HG02759 (cell line): ENCODE data around the gene CLCN2.
A peak's percentile ranks its signal among the peaks of the same experiment; 100 is the strongest.
"Not testable (repeated sequence)": the region's sequence is repeated elsewhere in the genome, so short reads cannot be mapped to it uniquely, and the experiment has no call there.

ENCODE experiments used
- ATAC-seq: cut with Tn5 transposase; IDR thresholded peaks from one replicate; pipeline ENCODE4 v1.9.1; 2021; ENCODE audit warnings: mild to moderate bottlenecking, moderate library complexity; ENCODE audit not compliant: unreplicated experiment

CLCN2 gene

DNA sequence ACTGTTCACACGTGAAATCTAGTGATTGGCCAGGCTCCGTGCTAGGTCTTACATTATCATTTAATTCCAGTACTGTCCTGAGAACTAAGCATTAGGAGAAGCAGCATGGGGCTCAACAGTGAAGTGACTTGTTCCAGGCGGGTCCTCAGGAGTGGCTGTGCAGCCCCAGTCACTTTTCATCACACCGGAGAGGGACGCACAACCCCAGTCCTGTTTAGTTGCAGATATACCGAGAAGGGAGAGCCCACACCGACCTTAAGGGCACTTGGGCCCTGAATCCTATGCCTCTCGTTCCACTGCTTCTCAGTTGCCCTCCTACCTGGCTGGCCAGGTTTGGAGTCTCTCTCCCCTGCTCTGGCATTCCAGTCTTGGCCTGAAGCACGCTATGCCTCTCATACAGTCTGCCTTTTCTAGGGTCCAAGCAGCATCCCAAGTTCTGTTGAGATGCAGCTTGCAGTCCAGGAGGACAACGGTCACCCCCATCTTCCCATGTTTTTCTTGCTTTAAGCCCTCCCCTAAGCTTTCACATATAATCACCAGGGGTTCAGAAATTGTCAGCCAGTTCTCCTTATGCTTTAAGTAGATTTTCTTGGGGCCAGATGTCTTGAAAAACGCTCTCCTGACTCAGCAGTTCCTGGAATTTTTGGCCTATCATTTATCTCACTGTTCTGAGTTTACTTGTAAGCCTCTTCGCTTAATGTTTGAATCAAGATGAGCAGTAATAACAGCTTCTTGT is 13.9 kb downstream of the CLCN2 start:
- ATAC-seq: no peak

DNA sequence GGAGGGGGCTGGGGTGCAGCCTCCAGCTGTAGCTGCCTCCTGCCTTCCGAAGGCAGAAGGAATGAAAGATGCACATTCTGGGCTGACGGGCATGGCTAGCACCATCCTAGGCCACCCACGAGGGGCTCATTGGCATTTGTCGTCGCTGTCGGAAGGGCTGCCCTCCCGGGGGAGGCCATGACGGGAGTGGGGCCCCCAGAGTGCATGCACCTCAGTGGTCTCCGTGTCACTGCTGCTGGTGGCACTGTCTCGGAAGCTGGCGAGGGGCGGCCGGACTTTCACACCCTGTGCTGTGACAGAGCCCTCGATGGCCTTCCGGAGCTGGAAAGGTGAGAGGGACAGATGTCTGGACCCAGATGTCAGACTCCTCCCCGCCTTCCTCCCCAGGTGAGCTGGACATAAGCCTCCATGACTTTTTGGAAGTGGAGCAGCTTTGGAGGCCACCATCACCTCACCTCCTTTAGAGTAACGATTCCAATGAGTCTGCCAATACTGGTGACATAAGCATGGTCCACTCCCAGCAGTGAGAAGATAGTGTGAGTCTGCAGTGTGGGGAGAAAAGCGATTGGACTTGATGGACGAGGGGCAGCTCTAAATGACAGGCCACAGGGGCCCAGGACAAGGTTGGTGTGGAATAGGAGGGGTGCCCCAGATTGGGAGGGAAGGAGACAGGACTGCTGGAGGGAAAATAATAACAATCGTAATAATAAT is 14.8 kb downstream of the CLCN2 start:
- ATAC-seq: no peak

DNA sequence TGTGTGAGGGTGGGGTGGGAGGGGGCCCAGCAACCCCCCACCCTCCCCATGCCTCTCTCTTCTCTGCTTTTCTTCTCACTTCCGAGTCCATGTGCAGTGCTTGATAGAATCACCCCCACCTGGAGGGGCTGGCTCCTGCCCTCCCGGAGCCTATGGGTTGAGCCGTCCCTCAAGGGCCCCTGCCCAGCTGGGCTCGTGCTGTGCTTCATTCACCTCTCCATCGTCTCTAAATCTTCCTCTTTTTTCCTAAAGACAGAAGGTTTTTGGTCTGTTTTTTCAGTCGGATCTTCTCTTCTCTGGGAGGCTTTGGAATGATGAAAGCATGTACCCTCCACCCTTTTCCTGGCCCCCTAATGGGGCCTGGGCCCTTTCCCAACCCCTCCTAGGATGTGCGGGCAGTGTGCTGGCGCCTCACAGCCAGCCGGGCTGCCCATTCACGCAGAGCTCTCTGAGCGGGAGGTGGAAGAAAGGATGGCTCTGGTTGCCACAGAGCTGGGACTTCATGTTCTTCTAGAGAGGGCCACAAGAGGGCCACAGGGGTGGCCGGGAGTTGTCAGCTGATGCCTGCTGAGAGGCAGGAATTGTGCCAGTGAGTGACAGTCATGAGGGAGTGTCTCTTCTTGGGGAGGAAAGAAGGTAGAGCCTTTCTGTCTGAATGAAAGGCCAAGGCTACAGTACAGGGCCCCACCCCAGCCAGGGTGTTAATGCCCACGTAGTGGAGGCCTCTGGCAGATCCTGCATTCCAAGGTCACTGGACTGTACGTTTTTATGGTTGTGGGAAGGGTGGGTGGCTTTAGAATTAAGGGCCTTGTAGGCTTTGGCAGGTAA is 15.9 kb downstream of the CLCN2 start:
- no peak for ATAC-seq

DNA sequence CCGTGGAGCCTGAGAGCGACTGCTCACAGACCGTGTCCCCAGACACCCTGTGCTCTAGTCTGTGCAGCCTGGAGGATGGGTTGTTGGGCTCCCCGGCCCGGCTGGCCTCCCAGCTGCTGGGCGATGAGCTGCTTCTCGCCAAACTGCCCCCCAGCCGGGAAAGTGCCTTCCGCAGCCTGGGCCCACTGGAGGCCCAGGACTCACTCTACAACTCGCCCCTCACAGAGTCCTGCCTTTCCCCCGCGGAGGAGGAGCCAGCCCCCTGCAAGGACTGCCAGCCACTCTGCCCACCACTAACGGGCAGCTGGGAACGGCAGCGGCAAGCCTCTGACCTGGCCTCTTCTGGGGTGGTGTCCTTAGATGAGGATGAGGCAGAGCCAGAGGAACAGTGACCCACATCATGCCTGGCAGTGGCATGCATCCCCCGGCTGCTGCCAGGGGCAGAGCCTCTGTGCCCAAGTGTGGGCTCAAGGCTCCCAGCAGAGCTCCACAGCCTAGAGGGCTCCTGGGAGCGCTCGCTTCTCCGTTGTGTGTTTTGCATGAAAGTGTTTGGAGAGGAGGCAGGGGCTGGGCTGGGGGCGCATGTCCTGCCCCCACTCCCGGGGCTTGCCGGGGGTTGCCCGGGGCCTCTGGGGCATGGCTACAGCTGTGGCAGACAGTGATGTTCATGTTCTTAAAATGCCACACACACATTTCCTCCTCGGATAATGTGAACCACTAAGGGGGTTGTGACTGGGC is 16.7 kb downstream of the CLCN2 start:
- no peak for ATAC-seq

DNA sequence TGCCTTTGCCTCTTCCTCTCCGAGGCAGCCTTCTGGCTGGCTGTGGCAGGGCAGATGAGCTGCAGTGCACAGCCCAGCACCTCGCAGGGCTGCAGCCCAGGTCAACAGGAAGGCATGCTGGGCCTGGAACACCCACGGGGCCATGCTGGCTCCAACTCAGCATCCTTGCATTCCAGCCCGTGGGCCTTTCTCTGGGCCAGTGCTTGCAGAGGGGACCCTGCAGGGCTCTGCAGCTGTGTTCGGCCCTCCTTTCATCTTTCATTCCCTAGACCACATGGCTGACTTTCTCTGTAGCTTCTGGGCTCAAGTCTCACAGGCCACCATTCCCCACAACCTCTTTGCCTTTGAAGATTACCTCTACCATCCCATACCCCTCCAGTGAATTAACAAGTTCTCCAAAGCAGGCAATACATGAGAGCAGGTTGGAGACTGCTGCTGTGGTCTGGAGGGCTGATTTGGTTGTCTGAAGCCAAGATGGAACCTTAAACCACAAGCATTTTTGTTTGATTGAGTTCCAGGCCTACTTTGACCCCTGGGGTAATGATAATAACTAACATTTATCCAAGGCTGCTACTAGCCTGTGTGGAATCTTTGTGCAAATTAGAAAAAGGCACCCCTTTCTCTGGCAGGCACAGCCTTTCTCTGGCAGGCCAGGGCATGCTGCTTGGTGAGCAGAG is 18.1 kb downstream of the CLCN2 start:
- no peak for ATAC-seq

DNA sequence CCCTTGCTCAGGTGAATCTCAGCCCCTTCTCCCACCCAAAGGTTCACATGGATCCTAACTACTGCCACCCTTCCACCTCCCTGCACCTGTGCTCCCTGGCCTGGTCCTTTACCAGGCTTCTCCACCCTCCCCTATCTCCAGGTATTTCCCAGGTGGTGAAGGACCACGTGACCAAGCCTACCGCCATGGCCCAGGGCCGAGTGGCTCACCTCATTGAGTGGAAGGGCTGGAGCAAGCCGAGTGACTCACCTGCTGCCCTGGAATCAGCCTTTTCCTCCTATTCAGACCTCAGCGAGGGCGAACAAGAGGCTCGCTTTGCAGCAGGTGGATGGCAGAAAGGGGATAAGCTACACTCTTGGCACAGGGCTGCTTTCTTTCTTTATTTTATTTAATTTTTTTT is 19.5 kb downstream of the CLCN2 start:
- ATAC-seq: no peak

DNA sequence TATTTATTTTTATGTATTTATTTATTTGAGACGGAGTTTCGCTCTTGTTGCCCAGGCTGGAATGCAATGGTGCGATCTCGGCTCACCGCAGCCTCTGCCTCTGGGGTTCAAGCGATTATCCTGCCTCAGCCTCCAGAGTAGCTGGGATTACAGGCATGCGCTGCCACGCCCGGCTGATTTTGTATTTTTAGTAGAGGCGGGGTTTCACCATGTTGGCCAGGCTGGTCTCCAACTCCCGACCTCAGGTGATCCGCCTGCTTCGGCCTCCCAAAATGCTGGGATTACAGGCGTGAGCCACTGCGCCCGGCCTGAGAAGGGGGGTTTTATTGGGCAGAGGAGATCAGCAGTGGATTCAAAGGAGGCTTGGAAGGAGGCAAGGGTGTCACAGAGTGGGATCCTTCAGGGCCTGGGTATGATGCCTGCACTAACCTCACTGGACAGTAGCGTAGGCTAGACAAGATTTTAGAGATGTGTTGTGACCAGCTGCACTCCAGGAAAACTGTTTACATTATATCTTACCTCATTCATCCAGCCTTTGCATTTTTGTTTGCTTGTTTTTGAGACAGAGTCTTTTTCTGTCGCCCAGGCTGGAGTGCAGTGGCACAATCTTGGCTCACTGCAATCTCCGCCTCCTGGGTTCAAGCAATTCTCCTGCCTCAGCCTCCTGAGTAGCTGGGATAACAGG is 21.8 kb downstream of the CLCN2 start:
- ATAC-seq: not testable (repeated sequence)

DNA sequence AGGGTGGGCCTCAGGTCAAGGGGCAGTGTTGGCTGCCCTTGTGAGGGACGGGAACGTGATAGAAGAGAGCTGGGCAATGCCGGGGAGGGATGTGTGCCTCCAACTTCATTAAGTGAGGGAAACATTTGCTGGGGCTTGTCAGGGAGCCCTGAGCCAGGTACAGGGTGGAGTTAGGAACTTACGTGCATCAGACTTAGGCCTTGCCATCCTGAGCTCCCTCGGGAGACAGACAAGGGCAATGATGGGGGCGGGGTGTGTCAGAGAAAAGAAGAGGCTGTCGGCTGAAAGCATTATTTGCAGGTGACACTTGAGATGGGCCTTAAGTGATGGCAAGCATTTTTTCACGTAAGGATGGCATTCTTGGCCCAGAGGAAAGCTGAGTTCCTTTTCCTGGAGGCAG is 22.4 kb downstream of the CLCN2 start:
- ATAC-seq: no peak

DNA sequence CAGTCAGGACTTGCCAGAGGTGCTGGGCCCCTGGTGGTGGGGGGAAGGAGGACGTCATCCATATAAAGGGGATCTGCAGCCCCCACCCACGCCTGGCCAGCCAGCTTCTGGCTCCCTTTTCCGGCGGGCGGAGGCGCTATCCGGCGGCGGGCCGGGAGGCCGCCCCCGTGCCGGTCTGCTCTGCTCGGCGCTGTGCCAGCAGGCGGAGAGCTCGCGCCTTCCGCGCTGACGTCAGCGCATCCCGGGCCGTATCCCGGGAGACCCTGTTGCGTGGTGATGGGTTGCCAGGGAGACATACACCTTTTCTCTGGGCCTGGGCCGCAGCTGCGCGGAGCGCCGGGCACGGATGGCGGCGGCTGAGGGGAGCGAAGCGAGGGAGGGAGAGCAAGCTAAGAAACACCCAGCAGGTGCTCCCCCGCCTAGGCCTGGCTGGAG is 22.9 kb downstream of the CLCN2 start:
- ATAC-seq: no peak

DNA sequence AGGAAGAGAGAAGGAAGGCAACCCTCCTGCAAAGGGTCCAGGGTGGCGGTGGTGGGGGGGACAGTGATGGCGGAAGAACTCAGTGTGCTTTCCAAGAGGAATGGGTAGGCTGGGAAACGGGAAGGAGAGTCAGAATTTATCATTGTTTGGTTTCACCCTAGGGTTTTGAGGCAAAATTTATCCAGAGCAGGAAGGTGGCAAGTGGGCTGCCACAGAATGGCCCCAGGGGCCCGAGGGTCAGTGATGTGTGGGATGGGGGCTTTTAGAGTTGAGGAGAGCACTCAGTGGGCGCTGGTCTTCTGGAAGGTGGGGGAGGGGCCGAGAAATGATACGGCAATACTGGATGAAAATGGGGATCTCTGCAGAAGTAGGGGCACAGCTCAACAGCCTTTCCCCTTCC is 23.4 kb downstream of the CLCN2 start:
- ATAC-seq: no peak

DNA sequence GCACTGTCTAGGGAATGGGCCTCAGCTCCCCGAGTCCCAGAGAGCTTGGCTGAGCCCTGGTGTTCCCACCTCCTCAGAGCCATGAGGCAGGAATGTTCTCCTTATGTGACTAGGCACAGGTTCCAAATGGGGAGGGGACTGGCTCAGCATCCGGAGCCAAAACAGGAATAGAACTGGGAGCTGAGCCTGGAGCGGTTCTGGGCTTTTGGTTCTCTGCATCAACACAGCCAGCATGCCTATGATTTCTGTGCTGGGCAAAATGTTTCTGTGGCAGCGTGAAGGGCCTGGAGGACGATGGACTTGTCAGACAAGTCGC is 24.0 kb downstream of the CLCN2 start, which contains the start of gene FAM131A:
TSS of gene FAM131A (plus strand) at position 202 of the 316 bp plus-strand sequence. CDS start at position 233, 31 bp downstream.
- ATAC-seq: no peak

DNA sequence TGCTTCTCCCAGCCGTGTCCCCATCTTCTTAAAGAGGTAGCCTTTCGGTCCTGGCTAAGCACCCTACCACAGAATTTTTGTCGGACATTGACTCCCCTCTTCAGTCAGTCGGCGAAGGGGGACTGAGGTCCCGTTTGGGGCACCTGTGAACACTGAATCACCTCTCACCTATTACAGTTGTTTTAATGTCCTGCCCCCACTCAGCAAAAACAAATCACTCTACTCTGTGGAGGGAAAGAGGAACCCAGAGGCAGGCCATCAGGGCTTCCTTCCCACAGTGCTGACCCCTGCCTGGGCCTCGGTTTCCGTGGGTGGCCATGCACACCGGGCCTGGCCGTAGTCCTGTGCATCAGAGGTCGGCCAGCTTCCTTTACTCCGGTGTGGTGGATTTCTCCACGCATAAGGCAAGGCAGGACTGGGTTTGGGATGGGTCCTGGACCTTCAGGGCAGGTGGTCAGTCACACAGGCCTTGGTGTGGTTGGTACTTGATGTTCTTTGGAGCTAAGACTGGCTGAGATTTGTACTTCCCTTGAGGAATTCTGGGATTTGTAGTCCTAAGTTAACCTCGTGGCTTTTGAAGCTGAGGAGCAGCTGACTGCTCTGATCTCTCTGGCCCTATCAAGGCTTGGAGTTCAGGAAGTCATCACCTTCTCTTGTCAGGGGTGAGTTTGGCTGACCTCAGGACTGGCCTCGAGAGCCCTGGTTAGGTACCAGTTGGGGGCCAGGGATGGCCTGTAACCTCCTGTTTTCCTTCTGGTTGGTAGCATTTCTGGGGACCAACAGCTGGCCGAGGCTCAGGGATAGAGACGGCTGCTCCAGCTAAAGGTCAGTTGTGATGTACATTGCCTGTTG is 24.6 kb downstream of the CLCN2 start:
- no peak for ATAC-seq

DNA sequence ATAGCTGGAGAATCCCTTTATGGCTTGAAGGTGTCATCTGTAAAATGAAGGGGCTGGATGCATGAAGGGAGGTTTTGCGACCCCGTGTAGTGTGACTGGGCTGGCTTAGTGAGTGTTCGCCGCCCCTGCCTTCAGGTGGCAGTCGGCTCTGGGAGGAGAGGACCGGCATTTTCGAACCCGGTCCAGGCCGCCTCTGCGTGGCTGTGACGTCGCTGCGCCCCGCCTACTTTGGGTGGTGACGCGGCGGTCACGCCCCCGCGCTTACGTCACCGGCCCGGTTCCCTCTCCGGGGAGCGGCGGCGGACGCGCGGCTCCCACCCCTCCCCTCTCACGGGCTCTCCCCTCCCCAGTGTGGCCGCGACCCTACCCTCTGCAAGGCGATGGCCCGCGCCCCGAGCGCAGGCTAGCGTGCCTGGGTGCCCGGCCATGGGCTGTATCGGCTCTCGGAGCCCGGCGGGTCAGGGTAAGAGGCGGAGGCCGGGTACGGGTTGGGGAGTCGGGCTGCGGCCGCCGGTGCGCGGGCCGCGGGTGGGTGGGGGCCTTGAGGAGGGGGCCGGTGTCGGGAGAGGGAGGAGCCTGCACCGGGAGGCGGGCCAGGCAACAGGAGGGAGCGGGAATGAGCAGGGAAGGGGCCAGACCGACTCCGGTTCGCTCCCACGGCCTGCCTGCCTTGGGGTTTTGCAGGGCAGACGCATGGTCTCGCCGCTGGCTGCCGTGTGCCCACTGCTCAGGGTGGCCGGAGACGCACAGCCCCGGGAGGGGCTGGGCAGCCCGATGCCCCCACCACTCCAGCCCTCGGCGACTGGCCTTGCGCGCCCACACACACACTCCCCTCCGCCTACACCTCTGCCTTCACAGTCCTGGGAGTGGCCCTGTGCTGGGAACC is 25.5 kb downstream of the CLCN2 start:
- peak; percentile 80 for ATAC-seq

DNA sequence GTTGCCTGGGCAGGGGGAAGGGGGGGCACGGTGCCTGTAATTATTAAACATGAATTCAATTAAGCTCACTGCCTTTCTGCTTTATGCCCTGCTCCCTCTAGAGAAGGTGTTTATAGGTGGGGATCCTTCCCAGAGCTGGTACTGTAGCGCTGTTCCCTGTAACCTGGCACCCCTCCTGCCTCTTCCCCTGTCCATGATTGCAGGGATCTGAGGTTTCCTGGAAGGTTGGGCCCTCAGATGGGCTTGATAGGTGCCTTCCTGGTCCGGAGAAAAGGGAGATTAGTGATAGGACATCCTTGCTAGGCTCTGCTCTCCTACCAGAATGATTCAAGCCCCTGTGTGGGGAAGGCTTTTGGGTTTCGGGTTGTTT is 26.1 kb downstream of the CLCN2 start:
- no peak for ATAC-seq

DNA sequence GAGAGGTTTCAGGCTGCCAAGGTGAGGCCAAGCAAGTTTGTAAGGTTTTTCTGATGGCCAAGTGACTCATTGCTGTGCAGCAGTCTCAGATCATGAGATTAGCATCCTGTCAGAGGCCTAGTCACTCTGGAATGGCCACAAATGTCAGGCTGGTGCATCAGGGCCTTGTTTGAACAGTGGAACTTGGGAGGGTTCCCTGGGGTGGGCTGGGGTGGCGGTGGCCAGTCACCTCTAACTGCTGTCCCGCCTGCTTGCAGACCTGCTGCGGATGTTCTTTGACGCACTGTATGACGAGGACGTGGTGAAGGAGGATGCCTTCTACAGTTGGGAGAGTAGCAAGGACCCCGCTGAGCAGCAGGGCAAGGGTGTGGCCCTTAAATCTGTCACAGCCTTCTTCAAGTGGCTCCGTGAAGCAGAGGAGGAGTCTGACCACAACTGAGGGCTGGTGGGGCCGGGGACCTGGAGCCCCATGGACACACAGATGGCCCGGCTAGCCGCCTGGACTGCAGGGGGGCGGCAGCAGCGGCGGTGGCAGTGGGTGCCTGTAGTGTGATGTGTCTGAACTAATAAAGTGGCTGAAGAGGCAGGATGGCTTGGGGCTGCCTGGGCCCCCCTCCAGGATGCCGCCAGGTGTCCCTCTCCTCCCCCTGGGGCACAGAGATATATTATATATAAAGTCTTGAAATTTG is 26.8 kb downstream of the CLCN2 start:
- no peak for ATAC-seq

DNA sequence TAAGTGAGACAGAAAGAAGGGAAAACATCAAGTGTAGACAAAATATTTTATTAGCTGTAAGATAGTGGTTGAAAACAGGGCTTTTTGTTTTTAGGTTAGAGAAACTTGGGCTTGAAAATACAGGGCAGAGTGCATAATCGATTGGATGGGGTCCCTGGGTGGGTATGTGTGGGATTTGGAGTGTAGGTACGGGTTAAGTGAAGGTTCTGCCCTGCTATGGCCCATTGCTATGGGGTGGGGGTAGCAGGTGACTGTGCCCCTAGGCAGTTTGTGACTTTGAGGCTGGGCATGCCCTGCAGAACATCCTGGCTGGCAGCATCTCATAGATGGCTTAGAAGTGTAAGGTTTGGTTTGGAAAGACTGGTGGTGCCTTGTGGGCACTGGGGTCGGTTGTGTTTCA is 27.7 kb downstream of the CLCN2 start:
- no peak for ATAC-seq

DNA sequence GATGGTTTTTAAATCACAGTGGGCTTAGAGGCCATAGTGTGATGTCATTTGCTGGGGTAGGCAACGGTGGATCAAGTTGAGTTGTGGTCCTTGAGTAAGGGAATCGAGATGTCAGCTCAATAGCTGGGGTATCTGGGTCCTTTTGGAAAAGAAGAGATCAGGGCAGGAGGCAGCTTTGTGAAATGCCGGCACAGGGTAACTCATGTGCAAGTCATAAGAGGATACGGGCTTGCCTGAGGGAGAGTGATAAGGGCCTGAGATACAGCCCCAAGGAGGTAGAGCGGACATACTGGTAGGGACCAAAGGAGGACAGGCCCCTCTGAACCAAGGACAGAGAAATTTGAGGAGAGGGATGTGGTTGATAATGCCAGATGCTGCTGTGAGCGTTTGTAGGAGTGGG is 28.2 kb downstream of the CLCN2 start:
- no peak for ATAC-seq
